Measurements from ENCODE around the gene FDX2. TPM values are rescaled to one million over a fixed set of nuclear protein-coding genes. Genes with fewer than 3 reads are reported as not detected.
A peak's percentile ranks its signal among the peaks of the same experiment; 100 is the strongest.

FDX2 gene
- total RNA-seq, 6 experiments from 2014 or later: 33.9 to 47.3 (median 38.5) TPM

- Mint-ChIP-seq H3K27me3 (ENCODE audit: insufficient read depth) (peaks cover 4% of the 10 kb centered on the region), H3K36me3 (ENCODE audit: low read depth) (peaks cover 6% of the 10 kb centered on the region; the same call in 1 of the 2 replicates), H3K4me1 (ENCODE audit: low read depth) (no peaks in the 10 kb centered on the region), H3K4me3 (no peak overlapping the region), H3K9me3 (no peaks in the 10 kb centered on the region), H3K27ac (no peak overlapping the region)
- DNase-seq: no peak
- TF ChIP-seq, protein P1, sequence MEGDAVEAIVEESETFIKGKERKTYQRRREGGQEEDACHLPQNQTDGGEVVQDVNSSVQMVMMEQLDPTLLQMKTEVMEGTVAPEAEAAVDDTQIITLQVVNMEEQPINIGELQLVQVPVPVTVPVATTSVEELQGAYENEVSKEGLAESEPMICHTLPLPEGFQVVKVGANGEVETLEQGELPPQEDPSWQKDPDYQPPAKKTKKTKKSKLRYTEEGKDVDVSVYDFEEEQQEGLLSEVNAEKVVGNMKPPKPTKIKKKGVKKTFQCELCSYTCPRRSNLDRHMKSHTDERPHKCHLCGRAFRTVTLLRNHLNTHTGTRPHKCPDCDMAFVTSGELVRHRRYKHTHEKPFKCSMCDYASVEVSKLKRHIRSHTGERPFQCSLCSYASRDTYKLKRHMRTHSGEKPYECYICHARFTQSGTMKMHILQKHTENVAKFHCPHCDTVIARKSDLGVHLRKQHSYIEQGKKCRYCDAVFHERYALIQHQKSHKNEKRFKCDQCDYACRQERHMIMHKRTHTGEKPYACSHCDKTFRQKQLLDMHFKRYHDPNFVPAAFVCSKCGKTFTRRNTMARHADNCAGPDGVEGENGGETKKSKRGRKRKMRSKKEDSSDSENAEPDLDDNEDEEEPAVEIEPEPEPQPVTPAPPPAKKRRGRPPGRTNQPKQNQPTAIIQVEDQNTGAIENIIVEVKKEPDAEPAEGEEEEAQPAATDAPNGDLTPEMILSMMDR (IDR thresholded peaks at IDR 0.05): no peak
Observed at GRCh38 chr19:10361569-10362011, 45.8 kb upstream of the FDX2 start.

GRCh38 chr19:10356431-10356830 is 40.6 kb upstream of the FDX2 start:
- Mint-ChIP-seq H3K9me3 (no peaks in the 10 kb centered on the region), H3K4me3 (no peak overlapping the region), H3K27ac (no peak overlapping the region), H3K27me3 (ENCODE audit: insufficient read depth) (peaks cover 4% of the 10 kb centered on the region; the same call in 1 of the 2 replicates), H3K36me3 (ENCODE audit: low read depth) (peaks cover 24% of the 10 kb centered on the region), H3K4me1 (ENCODE audit: low read depth) (no peaks in the 10 kb centered on the region)
- no peak for DNase-seq
- TF ChIP-seq, protein P1 (IDR thresholded peaks at IDR 0.05): no peak

DNA sequence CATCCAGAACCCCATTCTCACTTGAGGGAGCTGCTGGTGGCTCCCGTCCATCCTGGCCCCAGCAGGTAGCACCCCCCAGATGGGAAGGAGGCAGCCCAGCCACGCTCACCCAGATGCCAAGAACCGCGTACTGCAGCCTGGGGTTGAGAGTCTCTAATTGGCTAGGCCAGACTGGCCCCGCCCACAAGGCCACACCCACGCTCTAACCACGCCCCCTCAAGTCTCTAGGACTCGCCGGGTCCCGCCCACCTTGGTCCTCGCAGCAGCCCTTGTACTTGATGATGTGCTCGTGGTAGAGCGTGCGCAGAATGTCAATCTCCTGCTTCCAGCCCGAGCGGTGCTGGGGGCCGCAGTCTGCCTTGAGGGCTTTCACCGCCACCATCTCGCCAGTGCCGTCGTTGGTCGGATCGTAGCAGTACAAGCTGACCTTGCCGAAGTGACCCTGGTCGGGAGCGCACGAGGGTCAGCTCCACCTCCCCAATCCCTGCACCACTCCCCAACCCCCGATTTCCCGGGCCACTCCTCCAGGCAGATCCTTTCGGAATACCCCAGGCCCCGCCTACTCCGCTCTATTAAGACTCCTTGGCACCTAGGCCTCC is 38.1 kb upstream of the FDX2 start:
- no peaks in the 10 kb centered on the region for H3K27me3 Mint-ChIP-seq (ENCODE audit: insufficient read depth)
- no peak overlapping the region for H3K27ac Mint-ChIP-seq

GRCh38 chr19:10352764-10353671 is 37.2 kb upstream of the FDX2 start:
- Mint-ChIP-seq H3K27me3 (ENCODE audit: insufficient read depth) (no peaks in the 10 kb centered on the region), H3K9me3 (no peaks in the 10 kb centered on the region), H3K4me1 (ENCODE audit: low read depth) (no peaks in the 10 kb centered on the region), H3K36me3 (ENCODE audit: low read depth) (peaks cover 18% of the 10 kb centered on the region), H3K4me3 (no peak overlapping the region), H3K27ac (no peak overlapping the region)
- TF ChIP-seq, protein P1 (IDR thresholded peaks at IDR 0.05): no peak
- DNase-seq: no peak

More for the DNA sequence above, 38.1 kb upstream of the FDX2 start:
- TF ChIP-seq, protein P1 (IDR thresholded peaks at IDR 0.05): no peak
- H3K4me1 Mint-ChIP-seq (ENCODE audit: low read depth): no peaks in the 10 kb centered on the region
- no peaks in the 10 kb centered on the region for H3K9me3 Mint-ChIP-seq
- H3K4me3 Mint-ChIP-seq: no peak overlapping the region
- H3K36me3 Mint-ChIP-seq (ENCODE audit: low read depth): peaks cover 18% of the 10 kb centered on the region
- no peak for DNase-seq

DNA sequence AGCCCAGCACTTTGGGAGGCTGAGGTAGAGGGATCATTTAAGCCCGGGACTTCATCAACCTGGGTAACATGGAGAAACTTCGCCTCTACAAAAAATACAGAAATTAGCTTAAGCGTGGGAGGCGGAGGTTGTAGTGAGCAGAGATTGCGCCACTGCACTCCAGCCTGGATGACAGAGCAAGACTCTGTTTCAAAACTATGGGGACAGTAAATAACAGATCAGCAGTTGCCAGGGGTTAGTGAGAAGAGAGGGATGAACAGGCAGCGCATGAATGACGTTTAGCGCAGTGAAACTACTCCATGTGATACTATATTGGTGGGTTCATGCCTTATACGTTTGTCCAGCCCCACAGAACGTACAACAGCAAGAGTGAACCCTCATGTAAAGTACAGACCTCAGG is 30.7 kb upstream of the FDX2 start:
- H3K27me3 Mint-ChIP-seq (ENCODE audit: insufficient read depth): peaks cover 4% of the 10 kb centered on the region; the same call in 1 of the 2 replicates
- peak; percentile 10 for DNase-seq
- peak overlapping the region; percentile 36; the same call in 1 of the 2 replicates for H3K4me3 Mint-ChIP-seq

More for the DNA sequence above, 30.7 kb upstream of the FDX2 start:
- peaks cover 27% of the 10 kb centered on the region for H3K4me1 Mint-ChIP-seq (ENCODE audit: low read depth)
- peak overlapping the region; percentile 72 for H3K27ac Mint-ChIP-seq
- H3K36me3 Mint-ChIP-seq (ENCODE audit: low read depth): no peaks in the 10 kb centered on the region
- H3K9me3 Mint-ChIP-seq: no peaks in the 10 kb centered on the region
- TF ChIP-seq, protein P1 (IDR thresholded peaks at IDR 0.05): no peak

All from HFFc6 (cell line).